Measurements from ENCODE around the gene ZNF641. TPM values are rescaled to one million over a fixed set of nuclear protein-coding genes. Genes with fewer than 3 reads are reported as not detected.
"Not testable (repeated sequence)": the region's sequence is repeated elsewhere in the genome, so short reads cannot be mapped to it uniquely, and the experiment has no call there.

Gene ZNF641
- total and polyA plus RNA-seq, 2 experiments from 2014 or later, result 3.3 to 8.2 TPM

- Histone ChIP-seq H3K9me2 (ENCODE audit: insufficient read depth) (no peaks in the 10 kb centered on the region), H3K27ac (no peak overlapping the region), H3K4me1 (ENCODE audit: insufficient read depth) (no peaks in the 10 kb centered on the region), H3K9ac (no peak overlapping the region), H3K36me3 (ENCODE audit: low read depth) (no peaks in the 10 kb centered on the region), H3F3A (ENCODE audit: insufficient read depth) (no peaks in the 10 kb centered on the region), H2AFZ (no peak overlapping the region), H3K27me3 (replicated peaks; ENCODE audit: insufficient read depth) (peaks cover 11% of the 10 kb centered on the region; the same call in 1 of the 2 replicates), H3K9me3 (ENCODE audit: low read depth) (no peaks in the 10 kb centered on the region), H4K20me1 (ENCODE audit: insufficient read depth) (no peaks in the 10 kb centered on the region), H3K4me3 (no peak overlapping the region), H3K79me2 (ENCODE audit: insufficient read depth) (no peaks in the 10 kb centered on the region), H3K4me2 (ENCODE audit: unreplicated experiment) (no peak overlapping the region)
- in situ Hi-C loops (cut with MboI), result no loop called here
- no peak for TF ChIP-seq EZH2phosphoT487 (IDR thresholded peaks at IDR 0.05; ENCODE audit: insufficient read depth, low read depth)
- TF ChIP-seq EZH2 (IDR thresholded peaks at IDR 0.05; ENCODE audit: insufficient read depth, poor library complexity, severe bottlenecking), result no peak
- WGBS, 2 experiments (ENCODE audit: low coverage in 1 of 2, low lambda C conversion rate in 2 of 2, missing lambda C conversion rate in 2 of 2), result 75 to 80% methylated on average over 5 of the region's 5 CpGs
- no peak for DNase-seq
Observed at GRCh38 chr12:48334808-48335207, 15.9 kb downstream of the ZNF641 start.

GRCh38 chr12:48333680-48334079, 17.0 kb downstream of the ZNF641 start:
- H3K79me2 ChIP-seq (ENCODE audit: insufficient read depth); H4K20me1 ChIP-seq (ENCODE audit: insufficient read depth); H3K4me3 ChIP-seq; H3K9ac ChIP-seq; H3F3A ChIP-seq (ENCODE audit: insufficient read depth); H3K4me2 ChIP-seq (ENCODE audit: unreplicated experiment); in situ Hi-C loops (cut with MboI); H3K27ac ChIP-seq; H3K9me2 ChIP-seq (ENCODE audit: insufficient read depth); H3K9me3 ChIP-seq (ENCODE audit: low read depth); DNase-seq; H2AFZ ChIP-seq; H3K4me1 ChIP-seq (ENCODE audit: insufficient read depth); H3K36me3 ChIP-seq (ENCODE audit: low read depth): not testable (repeated sequence)
- WGBS, 2 experiments (ENCODE audit: low coverage in 1 of 2, low lambda C conversion rate in 2 of 2, missing lambda C conversion rate in 2 of 2), result 85 to 96% methylated on average over 10 to 26 of the region's 26 CpGs
- peaks cover 11% of the 10 kb centered on the region; the same call in 1 of the 2 replicates for H3K27me3 ChIP-seq (replicated peaks; ENCODE audit: insufficient read depth)

DNA sequence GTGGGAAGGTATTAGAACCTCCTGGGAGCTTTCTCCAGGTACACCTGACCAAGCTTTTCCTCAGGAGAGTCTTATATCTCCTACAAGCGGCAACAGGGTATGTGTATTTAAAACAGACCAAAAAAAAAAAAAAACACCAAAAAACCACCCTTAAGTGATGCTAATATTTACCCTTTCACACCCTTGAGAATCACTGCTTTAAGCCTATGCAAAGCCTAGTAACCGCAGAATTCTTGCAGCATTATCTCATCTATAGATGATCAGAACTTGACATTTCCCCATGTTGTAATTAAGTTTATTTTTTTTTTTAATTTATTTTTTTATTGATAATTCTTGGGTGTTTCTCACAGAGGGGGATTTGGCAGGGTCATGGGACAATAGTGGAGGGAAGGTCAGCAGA, 19.3 kb downstream of the ZNF641 start:
- no peaks in the 10 kb centered on the region for H4K20me1 ChIP-seq (ENCODE audit: insufficient read depth)
- DNase-seq, result no peak
- WGBS, 2 experiments (ENCODE audit: low coverage in 1 of 2, low lambda C conversion rate in 2 of 2, missing lambda C conversion rate in 2 of 2), result 76 to 88% methylated on average over 2 of the region's 2 CpGs
- H3K79me2 ChIP-seq (ENCODE audit: insufficient read depth), result no peaks in the 10 kb centered on the region
- no peak overlapping the region for H3K4me2 ChIP-seq (ENCODE audit: unreplicated experiment)
- H3K9me3 ChIP-seq (ENCODE audit: low read depth), result no peaks in the 10 kb centered on the region
- no peak overlapping the region for H2AFZ ChIP-seq
- H3K27me3 ChIP-seq (replicated peaks; ENCODE audit: insufficient read depth), result peaks cover 19% of the 10 kb centered on the region
- no peaks in the 10 kb centered on the region for H3K36me3 ChIP-seq (ENCODE audit: low read depth)
- TF ChIP-seq EZH2 (IDR thresholded peaks at IDR 0.05; ENCODE audit: insufficient read depth, poor library complexity, severe bottlenecking) (no peak), EZH2phosphoT487 (IDR thresholded peaks at IDR 0.05; ENCODE audit: insufficient read depth, low read depth) (no peak)
- H3K9me2 ChIP-seq (ENCODE audit: insufficient read depth), result no peaks in the 10 kb centered on the region
- H3K4me3 ChIP-seq, result no peak overlapping the region
- in situ Hi-C loops (cut with MboI), result no loop called here
- H3K4me1 ChIP-seq (ENCODE audit: insufficient read depth), result no peaks in the 10 kb centered on the region
- no peak overlapping the region for H3K9ac ChIP-seq
- H3K27ac ChIP-seq, result no peak overlapping the region
- no peaks in the 10 kb centered on the region for H3F3A ChIP-seq (ENCODE audit: insufficient read depth)

DNA sequence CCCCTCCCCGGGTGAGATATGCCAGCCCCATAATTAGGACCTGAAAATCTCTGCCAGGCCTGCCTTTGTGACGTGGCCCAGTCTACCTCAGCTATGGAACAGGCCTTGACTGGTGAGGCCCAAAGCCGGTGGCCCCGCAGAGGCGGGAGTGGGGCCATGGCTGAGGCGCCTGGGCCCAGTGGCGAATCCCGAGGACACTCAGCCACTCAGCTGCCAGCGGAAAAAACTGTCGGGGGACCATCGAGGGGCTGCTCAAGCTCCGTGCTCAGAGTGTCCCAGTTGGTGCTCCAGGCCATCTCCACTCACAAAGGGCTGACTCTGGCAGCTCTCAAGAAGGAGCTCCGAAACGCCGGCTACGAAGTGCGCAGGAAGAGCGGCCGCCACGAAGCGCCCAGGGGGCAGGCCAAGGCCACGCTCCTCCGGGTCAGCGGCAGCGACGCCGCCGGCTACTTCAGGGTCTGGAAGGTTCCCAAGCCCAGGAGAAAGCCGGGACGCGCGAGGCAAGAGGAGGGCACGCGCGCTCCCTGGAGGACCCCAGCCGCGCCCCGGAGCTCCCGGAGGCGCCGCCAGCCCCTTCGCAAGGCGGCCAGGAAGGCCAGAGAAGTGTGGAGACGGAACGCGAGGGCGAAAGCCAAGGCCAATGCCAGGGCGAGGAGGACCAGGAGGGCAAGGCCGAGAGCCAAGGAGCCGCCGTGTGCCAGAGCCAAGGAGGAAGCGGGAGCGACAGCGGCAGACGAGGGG, 21.4 kb downstream of the ZNF641 start:
- peaks cover 19% of the 10 kb centered on the region for H3K27me3 ChIP-seq (replicated peaks; ENCODE audit: insufficient read depth)
- H3K4me3 ChIP-seq, result no peak overlapping the region
- no peak overlapping the region for H3K9ac ChIP-seq
- in situ Hi-C loops (cut with MboI), result no loop called here
- no peaks in the 10 kb centered on the region for H4K20me1 ChIP-seq (ENCODE audit: insufficient read depth)
- H3K9me3 ChIP-seq (ENCODE audit: low read depth), result no peaks in the 10 kb centered on the region
- H3F3A ChIP-seq (ENCODE audit: insufficient read depth), result no peaks in the 10 kb centered on the region
- no peaks in the 10 kb centered on the region for H3K36me3 ChIP-seq (ENCODE audit: low read depth)
- no peaks in the 10 kb centered on the region for H3K4me1 ChIP-seq (ENCODE audit: insufficient read depth)
- TF ChIP-seq EZH2 (IDR thresholded peaks at IDR 0.05; ENCODE audit: insufficient read depth, poor library complexity, severe bottlenecking) (no peak), EZH2phosphoT487 (IDR thresholded peaks at IDR 0.05; ENCODE audit: insufficient read depth, low read depth) (no peak)
- H3K4me2 ChIP-seq (ENCODE audit: unreplicated experiment), result no peak overlapping the region
- H3K79me2 ChIP-seq (ENCODE audit: insufficient read depth), result no peaks in the 10 kb centered on the region
- 72% methylated on average over 47 to 55 of the region's 55 CpGs for WGBS, 2 experiments (ENCODE audit: low coverage in 1 of 2, low lambda C conversion rate in 2 of 2, missing lambda C conversion rate in 2 of 2)
- H2AFZ ChIP-seq, result no peak overlapping the region
- H3K27ac ChIP-seq, result no peak overlapping the region
- no peaks in the 10 kb centered on the region for H3K9me2 ChIP-seq (ENCODE audit: insufficient read depth)
- no peak for DNase-seq

Data from GM23248 (cell line).